MM.1S (cell line): Measurements from ENCODE around the gene NXPE1.

Source experiments
- DNase-seq: peaks from one replicate; pipeline ENCODE4 v3.0.0-alpha.2; 2015
- H2AFZ ChIP-seq: fragments of 300-600 bp; sonication (generic); 2 replicates; pipeline ENCODE4 v1.6.0; 2016; ENCODE audit warnings: antibody characterized with exemption, low read length
- H3F3A ChIP-seq: fragments of 300-600 bp; sonication (generic); 2 replicates; pipeline ENCODE4 v1.6.1; 2016; ENCODE audit warnings: mild to moderate bottlenecking, antibody characterized with exemption, low read length, moderate library complexity, mixed read lengths; ENCODE audit not compliant: insufficient read depth
- H3K27ac ChIP-seq: fragments of 300-600 bp; sonication (generic); 2 replicates; pipeline ENCODE4 v1.5.1; 2016; ENCODE audit warnings: mild to moderate bottlenecking, low read length
- H3K27me3 ChIP-seq: fragments of 300-600 bp; sonication (generic); replicated peaks from 2 replicates; pipeline ENCODE4 v1.6.0; 2016; ENCODE audit warnings: low read length; ENCODE audit not compliant: insufficient read depth
- H3K36me3 ChIP-seq: fragments of 300-600 bp; sonication (generic); replicated peaks from 2 replicates; pipeline ENCODE4 v1.6.1; 2016; ENCODE audit warnings: mild to moderate bottlenecking, low read length, mixed read lengths; ENCODE audit not compliant: insufficient read depth
- H3K4me1 ChIP-seq: fragments of 300-600 bp; sonication (generic); 2 replicates; pipeline ENCODE4 v1.6.1; 2016; ENCODE audit warnings: low read length, mixed read lengths
- H3K4me2 ChIP-seq: fragments of 300-600 bp; sonication (generic); 2 replicates; pipeline ENCODE4 v1.6.0; 2016; ENCODE audit warnings: low read depth, low read length
- H3K4me3 ChIP-seq: fragments of 300-600 bp; sonication (generic); 2 replicates; pipeline ENCODE4 v1.5.1; 2016; ENCODE audit warnings: low read length, mixed read lengths
- H3K79me2 ChIP-seq: fragments of 300-600 bp; sonication (generic); 2 replicates; pipeline ENCODE4 v1.6.1; 2016; ENCODE audit warnings: mixed run types, low read length, mixed read lengths
- H3K9ac ChIP-seq: fragments of 300-600 bp; sonication (generic); 2 replicates; pipeline ENCODE4 v1.6.1; 2016; ENCODE audit warnings: low read length, mixed read lengths
- H3K9me2 ChIP-seq: fragments of 300-600 bp; sonication (generic); replicated peaks from 2 replicates; pipeline ENCODE4 v1.6.1; 2016; ENCODE audit warnings: mild to moderate bottlenecking, low read length, mixed read lengths; ENCODE audit not compliant: insufficient read depth
- H3K9me3 ChIP-seq: fragments of 300-600 bp; sonication (generic); replicated peaks from 2 replicates; pipeline ENCODE4 v1.6.1; 2016; ENCODE audit warnings: mild to moderate bottlenecking, low read length, mixed read lengths; ENCODE audit not compliant: insufficient read depth
- H4K20me1 ChIP-seq: fragments of 300-600 bp; sonication (generic); 2 replicates; pipeline ENCODE4 v1.6.1; 2016; ENCODE audit warnings: mild to moderate bottlenecking, low read length, moderate library complexity, mixed read lengths; ENCODE audit not compliant: insufficient read depth
- EZH2 ChIP-seq: fragments of 300-600 bp; sonication (generic); optimal IDR thresholded peaks from 2 replicates; pipeline ENCODE3; 2017; ENCODE audit warnings: low read depth, mild to moderate bottlenecking, antibody characterized with exemption, low read length, mixed read lengths
- EZH2phosphoT487 ChIP-seq: fragments of 300-600 bp; sonication (generic); IDR thresholded peaks from 2 replicates; pipeline ENCODE4 v1.6.1; 2018; ENCODE audit warnings: antibody characterized with exemption, low read length
- TF ChIP-seq, protein P1 (sequence below): fragments of 300-600 bp; sonication (generic); IDR thresholded peaks from 2 replicates; pipeline ENCODE4 v1.5.1; 2016; ENCODE audit warnings: antibody characterized with exemption, low read length, mixed read lengths

The NXPE1 gene

DNA sequence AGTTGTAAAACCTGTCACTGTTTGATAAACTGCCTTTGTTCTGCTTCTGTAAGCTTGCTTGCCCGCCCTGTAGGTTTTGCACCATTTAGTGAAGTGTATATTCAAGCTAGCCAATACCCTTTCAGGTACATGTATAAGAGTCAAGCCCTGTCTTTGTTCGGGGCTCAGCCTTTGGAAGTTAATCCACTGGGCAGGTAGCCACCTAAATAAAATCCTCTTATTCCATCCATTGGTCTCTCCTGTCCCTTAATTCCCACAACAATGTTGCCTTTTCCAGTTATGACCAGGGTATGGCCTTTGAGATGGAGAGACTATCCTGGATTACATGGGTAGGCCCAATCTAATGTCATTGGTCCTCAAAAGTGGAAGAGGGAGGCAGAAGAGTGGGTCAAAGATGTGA lies 34.0 kb downstream of the NXPE1 start:
- Histone ChIP-seq H3K27me3 (no peaks in the 10 kb centered on the region), H3K9me2 (no peaks in the 10 kb centered on the region), H3K36me3 (no peaks in the 10 kb centered on the region), H3F3A (no peaks in the 10 kb centered on the region), H3K27ac (no peak overlapping the region), H3K4me1 (peaks cover 14% of the 10 kb centered on the region; the same call in 1 of the 2 replicates), H3K9me3 (no peaks in the 10 kb centered on the region), H2AFZ (no peak overlapping the region), H3K79me2 (no peaks in the 10 kb centered on the region), H3K9ac (no peak overlapping the region), H3K4me3 (no peak overlapping the region), H4K20me1 (no peaks in the 10 kb centered on the region), H3K4me2 (no peak overlapping the region)
- no peak for DNase-seq
- TF ChIP-seq EZH2, result no peak
- TF ChIP-seq, protein P1, sequence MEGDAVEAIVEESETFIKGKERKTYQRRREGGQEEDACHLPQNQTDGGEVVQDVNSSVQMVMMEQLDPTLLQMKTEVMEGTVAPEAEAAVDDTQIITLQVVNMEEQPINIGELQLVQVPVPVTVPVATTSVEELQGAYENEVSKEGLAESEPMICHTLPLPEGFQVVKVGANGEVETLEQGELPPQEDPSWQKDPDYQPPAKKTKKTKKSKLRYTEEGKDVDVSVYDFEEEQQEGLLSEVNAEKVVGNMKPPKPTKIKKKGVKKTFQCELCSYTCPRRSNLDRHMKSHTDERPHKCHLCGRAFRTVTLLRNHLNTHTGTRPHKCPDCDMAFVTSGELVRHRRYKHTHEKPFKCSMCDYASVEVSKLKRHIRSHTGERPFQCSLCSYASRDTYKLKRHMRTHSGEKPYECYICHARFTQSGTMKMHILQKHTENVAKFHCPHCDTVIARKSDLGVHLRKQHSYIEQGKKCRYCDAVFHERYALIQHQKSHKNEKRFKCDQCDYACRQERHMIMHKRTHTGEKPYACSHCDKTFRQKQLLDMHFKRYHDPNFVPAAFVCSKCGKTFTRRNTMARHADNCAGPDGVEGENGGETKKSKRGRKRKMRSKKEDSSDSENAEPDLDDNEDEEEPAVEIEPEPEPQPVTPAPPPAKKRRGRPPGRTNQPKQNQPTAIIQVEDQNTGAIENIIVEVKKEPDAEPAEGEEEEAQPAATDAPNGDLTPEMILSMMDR, result no peak

DNA sequence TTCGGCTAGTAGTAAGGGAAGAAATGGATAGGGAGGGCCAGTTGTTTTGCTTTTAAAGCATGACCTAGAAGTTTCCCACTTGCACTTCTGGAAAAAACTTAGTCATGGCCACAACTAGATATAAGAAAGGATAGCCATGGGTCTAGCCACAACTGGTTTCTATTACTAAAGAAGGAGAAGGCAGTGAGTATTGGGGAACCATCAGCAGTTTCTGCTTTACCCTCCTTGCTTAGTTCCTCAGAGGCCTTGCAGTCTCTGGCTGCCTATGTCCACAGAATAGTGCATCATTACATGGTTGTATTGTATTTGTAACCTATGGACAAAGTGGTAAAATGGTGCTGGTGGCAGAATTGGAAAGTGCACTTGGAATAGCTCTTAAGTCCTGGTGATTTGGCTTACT lies 35.6 kb downstream of the NXPE1 start:
- no peak overlapping the region for H2AFZ ChIP-seq
- H3K27me3 ChIP-seq, result no peaks in the 10 kb centered on the region
- H3K9me3 ChIP-seq, result no peaks in the 10 kb centered on the region
- no peaks in the 10 kb centered on the region for H3K36me3 ChIP-seq
- H3K4me3 ChIP-seq, result no peak overlapping the region
- no peaks in the 10 kb centered on the region for H4K20me1 ChIP-seq
- H3F3A ChIP-seq, result no peaks in the 10 kb centered on the region
- H3K4me1 ChIP-seq, result peaks cover 14% of the 10 kb centered on the region; the same call in 1 of the 2 replicates
- no peak overlapping the region; the same call in 1 of the 2 replicates for H3K4me2 ChIP-seq
- TF ChIP-seq, protein P1, result no peak
- TF ChIP-seq EZH2phosphoT487, result no peak
- no peak for TF ChIP-seq EZH2
- H3K27ac ChIP-seq, result no peak overlapping the region
- no peak for DNase-seq
- H3K9ac ChIP-seq, result no peak overlapping the region
- H3K79me2 ChIP-seq, result no peaks in the 10 kb centered on the region
- H3K9me2 ChIP-seq, result no peaks in the 10 kb centered on the region

DNA sequence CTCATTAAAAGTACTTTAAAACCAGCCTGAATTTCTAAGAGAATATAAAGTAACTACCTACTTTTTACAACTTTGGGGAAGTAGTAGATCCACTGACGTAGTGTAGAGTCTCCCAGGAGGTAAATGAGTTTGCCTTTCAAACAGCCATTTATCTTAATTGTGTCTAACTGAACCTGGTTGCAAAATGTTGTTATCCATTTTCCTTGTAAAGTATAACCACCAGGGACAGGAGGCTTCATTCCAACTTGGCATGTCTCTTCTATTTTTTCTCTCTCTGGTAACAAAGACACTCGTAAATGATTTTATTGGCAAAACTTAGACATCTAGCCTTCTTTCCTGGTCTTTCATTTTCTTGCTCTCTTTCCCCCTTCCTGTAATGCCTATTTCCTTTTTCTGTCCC lies 36.9 kb downstream of the NXPE1 start:
- Histone ChIP-seq H3K36me3 (no peaks in the 10 kb centered on the region), H3K4me3 (no peak overlapping the region), H3F3A (no peaks in the 10 kb centered on the region), H2AFZ (no peak overlapping the region), H3K27ac (no peak overlapping the region), H3K4me2 (no peak overlapping the region), H3K9me3 (no peaks in the 10 kb centered on the region), H3K79me2 (no peaks in the 10 kb centered on the region), H3K9ac (no peak overlapping the region), H3K4me1 (peaks cover 14% of the 10 kb centered on the region; the same call in 1 of the 2 replicates), H3K27me3 (no peaks in the 10 kb centered on the region), H4K20me1 (no peaks in the 10 kb centered on the region), H3K9me2 (no peaks in the 10 kb centered on the region)
- TF ChIP-seq, protein P1, result no peak
- no peak for TF ChIP-seq EZH2
- TF ChIP-seq EZH2phosphoT487, result no peak
- no peak for DNase-seq
